Stimulated activated memory B cell treated with anti-CD40 and anti-IgM and Interleukin-4, amounts not matched to agents 10 μg/mL and 1 μg/mL and 100 μg/mL, for 72 hours (primary cell): ENCODE data around the gene DUS1L.

Experiments used
- ATAC-seq: fragments of 150-1000 bp; cut with Tn5 transposase; 2 replicates; pipeline ENCODE4 v1.10.0; 2021
- H3K27ac Mint-ChIP-seq: one replicate; pipeline ENCODE4 v1.8.0; 2022; ENCODE audit warnings: mild to moderate bottlenecking, mixed read lengths
- H3K27me3 Mint-ChIP-seq: one replicate; pipeline ENCODE4 v1.8.0; 2022; ENCODE audit warnings: mixed read lengths
- H3K36me3 Mint-ChIP-seq: one replicate; pipeline ENCODE4 v1.8.0; 2022; ENCODE audit warnings: mixed read lengths
- H3K4me1 Mint-ChIP-seq: one replicate; pipeline ENCODE4 v1.8.0; 2022; ENCODE audit warnings: mixed read lengths
- H3K4me3 Mint-ChIP-seq: one replicate; pipeline ENCODE4 v1.8.0; 2022; ENCODE audit warnings: mild to moderate bottlenecking, moderate library complexity, mixed read lengths
- H3K9me3 Mint-ChIP-seq: one replicate; pipeline ENCODE4 v1.8.0; 2022; ENCODE audit warnings: mixed read lengths

The DUS1L gene

DNA sequence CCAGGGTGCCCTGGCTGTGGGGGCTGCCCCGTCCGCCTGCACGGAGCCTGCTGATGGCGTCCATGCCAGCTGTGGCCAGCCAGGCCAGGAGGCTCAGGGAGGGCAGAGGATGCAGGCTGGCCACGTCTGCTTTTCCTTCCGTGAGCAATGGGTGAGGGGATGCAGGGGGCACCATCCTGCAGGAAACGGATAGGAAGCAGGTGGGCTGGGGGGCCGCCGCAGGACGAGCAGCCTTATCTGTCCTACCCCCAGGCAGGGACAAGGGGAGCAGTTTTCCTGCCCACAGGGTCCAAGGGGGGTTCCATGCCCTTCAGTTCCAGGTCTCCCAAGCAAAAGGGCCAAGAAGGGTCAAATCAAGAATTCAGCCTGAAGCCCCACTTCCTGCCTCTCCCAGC lies 6.8 kb downstream of the DUS1L start:
- no peak overlapping the region for H3K4me3 Mint-ChIP-seq
- H3K9me3 Mint-ChIP-seq, result no peaks in the 10 kb centered on the region
- peaks cover 11% of the 10 kb centered on the region for H3K4me1 Mint-ChIP-seq
- H3K27ac Mint-ChIP-seq, result no peak overlapping the region
- H3K36me3 Mint-ChIP-seq, result peaks cover 41% of the 10 kb centered on the region
- no peaks in the 10 kb centered on the region for H3K27me3 Mint-ChIP-seq
- no peak for ATAC-seq

DNA sequence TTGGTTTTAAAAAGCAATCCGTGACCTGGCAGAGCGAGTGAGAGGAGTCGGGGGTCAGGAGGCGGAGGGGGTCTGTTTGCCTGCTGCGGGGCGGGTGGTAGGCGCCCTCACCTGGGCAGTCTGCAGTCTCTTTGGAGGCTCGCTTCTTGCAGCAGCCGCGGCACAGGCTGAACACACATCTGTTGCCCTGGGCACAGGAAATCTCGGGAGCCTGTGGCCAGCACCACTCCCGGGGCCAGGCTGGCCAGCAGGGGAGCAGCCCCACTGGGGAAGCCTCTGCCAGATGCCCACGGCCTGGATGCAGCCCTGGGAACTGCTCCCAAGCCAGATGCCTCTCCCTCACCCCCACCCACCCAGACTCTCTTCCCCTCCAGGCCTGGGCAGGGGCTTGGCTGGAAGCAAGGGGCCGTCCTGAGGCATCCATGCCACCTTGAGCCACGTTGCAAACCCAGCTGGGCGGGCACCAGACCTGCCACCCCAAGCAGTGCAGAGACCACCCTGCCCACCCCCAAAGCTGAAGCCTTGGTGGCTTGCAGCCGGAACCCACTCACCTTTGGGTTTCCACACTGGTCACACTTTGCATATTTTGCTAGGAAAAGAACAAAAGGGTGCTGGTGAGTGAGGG lies 7.3 kb downstream of the DUS1L start:
- no peak for ATAC-seq
- H3K27me3 Mint-ChIP-seq, result no peaks in the 10 kb centered on the region
- H3K9me3 Mint-ChIP-seq, result no peaks in the 10 kb centered on the region
- H3K4me3 Mint-ChIP-seq, result no peak overlapping the region
- H3K27ac Mint-ChIP-seq, result peak overlapping the region; percentile 44
- peaks cover 41% of the 10 kb centered on the region for H3K36me3 Mint-ChIP-seq
- H3K4me1 Mint-ChIP-seq, result peaks cover 11% of the 10 kb centered on the region

DNA sequence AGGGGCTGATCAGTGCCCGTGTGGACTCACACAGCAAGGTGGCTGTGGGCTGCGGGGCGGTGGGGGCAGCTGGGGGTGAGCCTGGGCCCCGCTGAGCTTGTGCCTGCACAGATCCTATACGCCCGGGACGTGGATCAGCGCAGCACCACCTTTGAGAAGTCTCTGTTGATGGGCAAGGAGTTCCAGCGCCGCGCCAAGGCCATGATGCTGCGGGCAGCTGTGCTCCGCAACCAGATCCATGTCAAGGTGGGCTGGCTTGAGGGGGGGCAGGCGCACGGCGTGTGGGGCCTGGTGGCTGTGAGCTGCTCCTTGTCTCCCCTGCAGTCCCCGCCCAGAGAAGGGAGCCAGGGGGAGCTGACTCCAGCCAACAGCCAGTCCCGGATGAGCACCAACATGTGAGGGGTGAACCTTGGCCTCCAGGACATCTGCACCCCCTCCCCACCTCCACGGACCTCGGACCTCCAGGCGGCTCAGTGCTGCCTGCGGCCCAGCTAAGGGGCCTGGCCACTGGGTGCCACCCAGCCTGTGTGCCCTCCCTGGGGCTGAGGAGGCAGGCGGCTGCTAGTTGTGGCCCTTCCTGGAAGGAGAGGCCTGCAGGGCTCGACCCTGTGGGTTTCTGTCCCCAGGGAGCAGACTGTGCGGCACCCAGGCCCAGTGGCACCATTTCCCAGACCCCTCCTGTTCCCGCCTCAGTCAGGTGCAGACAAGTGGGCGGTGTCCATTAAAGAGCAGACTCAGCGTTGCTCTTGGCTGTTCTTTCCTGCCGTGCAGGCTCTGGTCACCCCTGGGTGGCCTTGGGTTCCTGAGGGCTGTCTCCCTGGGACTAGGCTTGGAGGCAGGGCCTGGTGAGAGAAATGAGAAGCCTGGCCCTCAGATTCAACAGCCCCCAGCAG lies 8.6 kb downstream of the DUS1L start:
- Mint-ChIP-seq H3K4me1 (peaks cover 11% of the 10 kb centered on the region), H3K36me3 (peaks cover 37% of the 10 kb centered on the region), H3K27ac (peak overlapping the region; percentile 44), H3K4me3 (no peak overlapping the region), H3K9me3 (no peaks in the 10 kb centered on the region), H3K27me3 (no peaks in the 10 kb centered on the region)
- no peak for ATAC-seq

DNA sequence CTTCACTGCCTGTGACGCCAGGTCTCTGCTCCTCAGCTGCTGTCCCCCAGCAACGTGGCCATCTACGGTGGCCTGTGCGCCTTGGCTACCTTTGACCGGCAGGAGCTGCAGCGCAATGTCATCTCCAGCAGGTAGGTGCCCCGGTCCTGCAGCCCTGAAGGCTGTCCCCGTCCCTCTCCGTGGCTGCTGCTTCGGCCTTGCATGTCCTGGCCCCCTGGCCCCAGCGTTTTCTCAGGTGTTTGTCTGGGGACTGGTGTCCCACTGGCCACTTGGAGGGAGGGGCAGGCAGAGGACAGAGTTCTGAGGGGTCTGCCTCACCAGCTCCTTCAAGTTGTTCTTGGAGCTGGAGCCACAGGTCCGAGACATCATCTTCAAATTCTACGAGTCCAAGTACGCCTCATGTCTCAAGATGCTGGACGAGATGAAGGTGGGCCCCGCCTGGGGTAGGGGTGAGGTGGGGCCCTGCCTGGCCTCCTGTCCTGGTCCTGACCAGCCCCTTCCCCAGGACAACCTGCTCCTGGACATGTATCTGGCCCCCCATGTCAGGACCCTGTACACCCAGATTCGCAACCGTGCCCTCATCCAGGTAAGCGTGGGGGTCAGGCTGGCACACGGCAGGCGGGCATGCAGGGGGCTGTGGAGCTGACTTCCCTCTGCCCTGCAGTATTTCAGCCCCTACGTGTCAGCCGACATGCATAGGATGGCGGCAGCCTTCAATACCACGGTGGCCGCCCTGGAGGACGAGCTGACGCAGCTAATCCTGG lies 9.5 kb downstream of the DUS1L start:
- H3K36me3 Mint-ChIP-seq, result peaks cover 33% of the 10 kb centered on the region
- ATAC-seq, result no peak
- H3K27ac Mint-ChIP-seq, result no peak overlapping the region
- H3K4me3 Mint-ChIP-seq, result no peak overlapping the region
- H3K4me1 Mint-ChIP-seq, result peaks cover 11% of the 10 kb centered on the region
- H3K27me3 Mint-ChIP-seq, result no peaks in the 10 kb centered on the region
- no peaks in the 10 kb centered on the region for H3K9me3 Mint-ChIP-seq

DNA sequence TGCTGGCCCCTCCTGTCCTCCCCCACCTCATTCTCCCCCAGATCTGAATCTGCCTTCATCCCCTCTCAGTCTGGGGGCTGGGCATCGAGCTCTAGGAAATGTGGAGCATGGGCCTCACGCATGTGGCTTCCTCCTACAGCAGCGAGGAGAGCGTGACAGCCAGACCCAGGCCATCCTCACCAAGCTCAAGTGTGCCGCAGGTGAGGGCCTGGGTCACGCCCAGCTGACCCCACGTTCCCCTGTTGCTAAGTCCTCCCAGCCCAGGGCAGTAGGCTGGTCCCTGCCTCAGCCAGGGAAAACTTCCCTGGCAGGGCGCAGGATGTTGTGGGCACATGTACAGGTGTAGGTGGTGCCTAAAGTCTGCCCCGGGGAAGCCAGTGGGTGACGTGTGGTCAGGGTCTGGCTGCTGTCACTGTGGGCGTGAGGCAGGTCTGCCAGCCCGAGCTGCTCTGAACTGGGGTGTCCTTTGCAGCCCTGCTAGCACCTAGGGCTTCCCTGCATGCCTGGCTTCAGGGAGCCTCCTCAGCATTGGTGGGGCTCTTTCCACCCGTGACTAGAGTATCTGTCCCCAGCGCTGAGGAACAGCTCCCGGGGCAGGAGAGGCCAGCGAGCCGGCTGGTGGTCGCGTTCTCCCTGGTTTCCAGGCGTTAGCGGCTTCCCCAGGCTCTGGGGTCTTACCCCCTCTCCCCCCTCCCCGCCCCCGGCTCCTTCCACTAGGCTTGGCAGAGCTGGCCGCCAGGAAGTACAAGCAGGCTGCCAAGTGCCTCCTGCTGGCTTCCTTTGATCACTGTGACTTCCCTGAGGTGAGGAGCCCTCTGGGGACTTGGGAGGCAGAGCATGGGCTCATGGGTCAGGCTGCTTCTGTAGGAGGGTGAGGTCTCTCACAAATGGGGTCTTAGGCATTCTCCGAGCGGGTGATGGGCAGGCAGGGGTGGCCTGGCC lies 10.3 kb downstream of the DUS1L start:
- H3K27me3 Mint-ChIP-seq, result no peaks in the 10 kb centered on the region
- no peak for ATAC-seq
- no peak overlapping the region for H3K4me3 Mint-ChIP-seq
- H3K4me1 Mint-ChIP-seq, result peaks cover 18% of the 10 kb centered on the region
- peaks cover 32% of the 10 kb centered on the region for H3K36me3 Mint-ChIP-seq
- no peak overlapping the region for H3K27ac Mint-ChIP-seq
- no peaks in the 10 kb centered on the region for H3K9me3 Mint-ChIP-seq

DNA sequence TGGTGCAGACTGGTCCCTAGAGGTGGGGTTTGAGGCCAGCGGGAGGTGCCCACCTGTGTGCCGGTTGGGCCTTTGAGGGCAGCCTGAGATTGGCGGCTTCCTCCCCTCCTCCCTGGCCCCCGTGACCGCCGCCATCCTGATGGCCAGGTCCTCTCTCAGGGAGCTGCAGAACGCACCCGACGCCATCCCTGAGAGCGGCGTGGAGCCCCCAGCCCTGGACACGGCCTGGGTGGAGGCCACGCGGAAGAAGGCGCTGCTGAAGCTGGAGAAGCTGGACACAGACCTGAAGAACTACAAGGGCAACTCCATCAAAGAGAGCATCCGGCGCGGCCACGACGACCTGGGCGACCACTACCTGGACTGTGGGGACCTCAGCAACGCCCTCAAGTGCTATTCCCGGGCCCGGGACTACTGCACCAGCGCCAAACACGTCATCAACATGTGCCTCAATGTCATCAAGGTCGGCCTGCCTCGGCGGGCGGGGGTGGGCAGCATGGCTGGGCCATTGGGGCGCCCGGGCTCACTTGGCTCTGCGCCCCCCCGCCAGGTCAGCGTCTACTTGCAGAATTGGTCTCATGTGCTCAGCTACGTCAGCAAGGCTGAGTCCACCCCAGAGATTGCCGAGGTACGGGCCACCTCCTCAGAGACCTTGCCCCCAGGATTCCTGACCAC lies 11.1 kb downstream of the DUS1L start:
- Mint-ChIP-seq H3K4me1 (peaks cover 19% of the 10 kb centered on the region), H3K27ac (no peak overlapping the region), H3K27me3 (no peaks in the 10 kb centered on the region), H3K9me3 (no peaks in the 10 kb centered on the region), H3K4me3 (no peak overlapping the region), H3K36me3 (peaks cover 28% of the 10 kb centered on the region)
- ATAC-seq, result no peak

DNA sequence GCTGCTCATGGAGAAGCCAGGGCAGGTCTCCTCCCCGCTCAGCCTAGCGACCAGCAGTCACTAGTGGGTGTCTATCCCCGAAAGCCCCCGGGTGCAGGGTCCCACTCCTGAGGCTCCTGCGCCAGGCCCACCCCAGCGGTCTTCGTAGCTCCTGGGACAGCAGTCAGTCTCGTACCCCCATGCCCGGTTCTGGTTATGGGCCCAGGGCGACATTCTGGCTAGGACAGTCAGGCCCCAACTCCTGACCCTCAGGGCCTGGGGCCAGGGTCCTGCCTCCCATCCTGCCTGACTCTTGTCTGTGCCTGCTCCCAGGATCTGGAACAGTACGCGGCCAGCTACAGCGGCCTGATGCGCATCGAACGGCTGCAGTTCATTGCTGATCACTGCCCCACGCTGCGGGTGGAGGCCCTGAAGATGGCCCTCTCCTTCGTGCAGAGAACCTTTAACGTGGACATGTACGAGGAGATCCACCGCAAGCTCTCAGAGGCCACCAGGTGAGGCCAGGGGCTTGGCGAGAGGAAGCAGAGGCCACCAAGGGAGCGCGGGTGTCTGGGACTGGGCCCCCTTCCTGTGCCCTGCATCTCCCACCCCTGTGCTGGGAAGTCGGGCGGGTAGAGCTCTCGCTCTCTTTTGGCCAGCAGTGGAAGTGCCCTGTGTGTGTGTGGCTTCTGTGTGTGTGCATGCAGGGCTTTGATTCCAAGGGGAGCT lies 11.9 kb downstream of the DUS1L start:
- ATAC-seq, result no peak
- Mint-ChIP-seq H3K27me3 (no peaks in the 10 kb centered on the region), H3K36me3 (peaks cover 25% of the 10 kb centered on the region), H3K4me3 (peak overlapping the region; percentile 85), H3K27ac (no peak overlapping the region), H3K9me3 (no peaks in the 10 kb centered on the region), H3K4me1 (peaks cover 19% of the 10 kb centered on the region)

DNA sequence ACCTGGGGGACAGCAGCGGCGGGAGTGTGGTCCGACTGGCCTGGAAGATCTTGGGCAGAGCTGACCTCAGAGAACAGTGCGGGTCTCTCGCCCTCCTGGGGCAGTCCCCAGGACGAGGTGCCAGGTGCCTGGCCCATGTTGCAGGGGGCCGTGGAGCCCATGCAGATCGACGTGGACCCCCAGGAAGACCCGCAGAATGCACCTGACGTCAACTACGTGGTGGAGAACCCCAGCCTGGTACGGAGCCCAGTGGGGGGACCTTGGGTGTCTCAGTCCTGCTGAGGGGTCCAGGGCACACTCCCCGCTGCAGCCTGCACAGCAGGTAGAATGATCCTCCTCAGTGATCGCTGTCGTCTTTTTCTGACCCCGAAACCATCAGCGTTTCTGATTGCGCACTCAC lies 12.5 kb downstream of the DUS1L start:
- no peak for ATAC-seq
- Mint-ChIP-seq H3K4me3 (peak overlapping the region; percentile 85), H3K27ac (no peak overlapping the region), H3K9me3 (no peaks in the 10 kb centered on the region), H3K27me3 (no peaks in the 10 kb centered on the region), H3K4me1 (peaks cover 19% of the 10 kb centered on the region), H3K36me3 (peaks cover 21% of the 10 kb centered on the region)

DNA sequence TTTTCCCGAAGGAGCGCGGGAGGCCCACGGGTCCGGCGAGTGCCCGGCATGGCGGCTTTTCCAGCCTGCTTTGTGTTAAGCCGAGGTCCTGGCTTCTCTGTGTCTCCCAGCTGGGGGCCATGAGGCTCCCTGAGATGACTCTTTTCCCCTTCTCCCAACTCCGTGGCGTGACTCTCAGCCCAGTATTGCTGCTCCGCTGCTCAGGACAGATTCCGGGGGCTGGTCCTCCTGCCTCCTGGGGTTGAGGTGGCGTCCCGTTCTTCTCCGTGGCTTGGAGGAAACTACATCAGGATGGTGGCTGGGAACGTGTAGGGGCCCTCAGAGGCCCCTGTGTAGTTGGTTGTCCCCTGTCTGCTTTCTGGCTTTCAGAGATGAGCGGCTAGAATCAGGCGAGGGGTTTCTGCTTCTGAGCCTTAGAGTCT lies 13.0 kb downstream of the DUS1L start:
- no peaks in the 10 kb centered on the region for H3K27me3 Mint-ChIP-seq
- H3K4me3 Mint-ChIP-seq, result peak overlapping the region; percentile 85
- H3K36me3 Mint-ChIP-seq, result peaks cover 19% of the 10 kb centered on the region
- H3K27ac Mint-ChIP-seq, result peak overlapping the region; percentile 49
- peaks cover 19% of the 10 kb centered on the region for H3K4me1 Mint-ChIP-seq
- ATAC-seq, result no peak
- H3K9me3 Mint-ChIP-seq, result no peaks in the 10 kb centered on the region

DNA sequence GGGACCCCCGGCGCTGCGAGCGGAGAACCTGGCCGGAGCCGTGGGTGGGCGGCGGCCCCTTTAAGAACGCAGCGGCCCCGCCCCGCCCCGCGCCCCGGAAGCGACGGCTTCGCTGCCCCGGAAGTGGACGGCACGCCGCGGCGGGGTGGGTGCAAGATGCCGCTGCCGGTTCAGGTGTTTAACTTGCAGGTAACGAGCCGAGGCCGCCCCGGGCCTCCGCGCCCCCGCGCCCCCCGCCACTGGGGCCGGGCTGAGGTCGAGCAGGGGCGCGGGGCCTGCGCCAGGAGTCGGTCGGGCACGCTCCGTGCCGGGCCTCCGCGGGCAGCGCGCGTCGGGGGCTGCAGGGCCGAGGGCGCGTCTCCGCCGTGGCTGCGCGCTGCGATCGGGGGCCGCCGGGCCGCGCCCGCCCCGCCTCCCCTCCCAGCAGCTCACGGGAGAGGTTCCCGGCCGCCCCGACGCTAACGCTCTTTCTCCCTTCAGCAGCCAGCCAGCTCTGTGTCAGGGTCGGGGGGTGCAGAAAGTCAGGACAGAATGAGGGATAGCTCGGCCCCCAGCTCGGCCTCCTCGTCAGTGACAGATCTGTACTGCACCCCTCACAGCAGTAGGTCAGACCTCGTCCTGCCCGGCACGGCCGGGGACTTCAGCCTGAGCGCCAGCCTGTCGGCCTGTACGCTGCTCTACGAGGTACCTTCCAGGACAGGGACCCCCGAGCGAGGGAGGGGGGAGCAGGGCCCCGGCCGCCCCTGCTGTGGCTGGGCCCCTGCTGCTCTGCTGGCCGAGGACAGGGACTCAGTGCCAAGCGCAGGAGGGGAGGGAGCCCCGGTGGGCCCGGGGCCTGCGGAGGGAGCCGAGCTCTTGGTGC lies 13.6 kb downstream of the DUS1L start, which contains the start of the genes GPS1 and RFNG:
TSS of gene GPS1 (plus strand) at position 123 of the 862 bp plus-strand sequence. CDS start at position 157, 34 bp downstream.
TSS of gene RFNG (minus strand) at position 36 of the 862 bp plus-strand sequence. CDS start 45 bp downstream, outside the sequence.
- peaks cover 25% of the 10 kb centered on the region for H3K36me3 Mint-ChIP-seq

DNA sequence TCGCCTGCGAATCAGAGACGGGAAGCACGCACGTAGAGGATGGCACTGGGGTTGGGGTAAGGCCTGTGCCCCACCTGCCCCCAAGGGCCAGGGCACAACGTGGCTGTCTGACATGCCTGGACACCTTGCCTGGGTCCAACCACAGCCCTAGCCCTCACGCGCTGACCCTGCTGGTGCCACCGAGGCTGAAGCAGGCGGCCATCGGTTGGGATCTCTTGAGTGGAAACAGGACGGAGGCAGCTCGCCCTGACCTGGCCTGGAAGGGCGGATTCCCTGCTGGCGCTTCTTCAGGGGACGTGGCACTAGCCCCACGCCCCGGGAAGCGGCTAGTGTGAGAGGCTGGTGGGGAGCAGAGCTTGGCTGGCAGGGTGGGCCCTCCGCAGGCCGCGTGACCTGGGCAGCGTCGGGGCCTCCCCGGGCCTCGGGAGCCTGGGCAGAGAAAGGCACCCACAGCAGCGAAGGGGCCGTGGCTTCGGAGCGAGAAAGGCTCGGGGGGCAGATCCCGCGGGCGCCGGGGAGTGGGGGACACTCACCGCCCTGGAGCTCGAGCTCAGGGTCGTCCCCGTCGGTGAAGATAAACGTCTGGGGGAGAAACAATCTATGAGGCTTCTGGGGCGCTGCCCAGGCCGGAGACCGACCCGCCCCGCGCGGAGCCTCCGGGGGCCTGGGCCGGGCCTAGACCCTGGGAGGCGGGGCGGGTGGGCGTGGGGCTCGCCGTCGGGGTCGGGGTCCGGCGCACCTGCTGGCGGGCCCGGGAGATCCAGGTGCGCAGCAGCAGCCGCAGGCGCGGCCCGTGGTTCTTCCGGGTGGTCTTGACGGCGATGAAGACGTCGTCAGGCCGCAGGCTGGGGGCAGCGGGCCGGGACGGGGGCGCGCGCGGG lies 14.6 kb downstream of the DUS1L start:
- H3K9me3 Mint-ChIP-seq, result no peaks in the 10 kb centered on the region
- H3K4me3 Mint-ChIP-seq, result peak overlapping the region; percentile 82
- peaks cover 19% of the 10 kb centered on the region for H3K4me1 Mint-ChIP-seq
- H3K27me3 Mint-ChIP-seq, result no peaks in the 10 kb centered on the region
- peak overlapping the region; percentile 83 for H3K27ac Mint-ChIP-seq
- peaks cover 23% of the 10 kb centered on the region for H3K36me3 Mint-ChIP-seq
- ATAC-seq, result no peak

More for the DNA sequence above, 13.6 kb downstream of the DUS1L start, which contains the start of the genes GPS1 and RFNG:
- peak within 1 kb of the TSS; percentile 85 for H3K4me3 Mint-ChIP-seq
- H3K27ac Mint-ChIP-seq, result peak within 1 kb of the TSS; percentile 83
- peaks cover 19% of the 10 kb centered on the region for H3K4me1 Mint-ChIP-seq
- no peaks in the 10 kb centered on the region for H3K9me3 Mint-ChIP-seq
- ATAC-seq, result peak; percentile 86
- H3K27me3 Mint-ChIP-seq, result no peaks in the 10 kb centered on the region
